SK-N-SH treated with all-trans-retinoic acid at 6 μM for 48 hours (cell line): ENCODE data around the gene ADARB2.

Experiments
- ARNTL ChIP-seq: fragments of 450-650 bp; formaldehyde crosslinking; IDR thresholded peaks from 2 replicates; pipeline ENCODE4 v1.5.0; 2020; ENCODE audit warnings: low read depth, mild to moderate bottlenecking, moderate library complexity, borderline replicate concordance
- GLIS3 ChIP-seq: fragments of 250-450 bp; sonication (Bioruptor Pico); IDR thresholded peaks from 2 replicates; pipeline ENCODE4 v1.5.0; 2020; ENCODE audit warnings: mild to moderate bottlenecking, moderate library complexity
- OSR1 ChIP-seq: fragments of 250-450 bp; sonication (Bioruptor Pico); IDR thresholded peaks from 2 replicates; pipeline ENCODE4 v1.8.0; 2022; ENCODE audit warnings: moderate library complexity, mild to moderate bottlenecking, inconsistent platforms
- PPARA ChIP-seq: fragments of 250-450 bp; sonication (Bioruptor Pico); IDR thresholded peaks from 2 replicates; pipeline ENCODE4 v1.5.0; 2020; ENCODE audit warnings: mild to moderate bottlenecking, borderline replicate concordance
- RARB ChIP-seq: fragments of 250-450 bp; sonication (Bioruptor Pico); IDR thresholded peaks from 2 replicates; pipeline ENCODE4 v1.8.0; 2021; ENCODE audit warnings: mild to moderate bottlenecking, moderate library complexity
- TOX ChIP-seq: fragments of 250-450 bp; sonication (Bioruptor Pico); IDR thresholded peaks from 2 replicates; pipeline ENCODE4 v1.8.0; 2021; ENCODE audit warnings: mild to moderate bottlenecking, moderate library complexity, borderline replicate concordance
- ZFP3 ChIP-seq: fragments of 250-450 bp; sonication (Bioruptor Pico); IDR thresholded peaks from 2 replicates; pipeline ENCODE4 v1.5.0; 2020; ENCODE audit warnings: mild to moderate bottlenecking, moderate library complexity
- ZFP30 ChIP-seq: fragments of 450-650 bp; formaldehyde crosslinking; IDR thresholded peaks from 2 replicates; pipeline ENCODE4 v1.5.0; 2022; ENCODE audit warnings: mild to moderate bottlenecking, moderate library complexity
- ZNF70 ChIP-seq: fragments of 450-650 bp; formaldehyde crosslinking; IDR thresholded peaks from 2 replicates; pipeline ENCODE4 v1.5.0; 2020; ENCODE audit warnings: mild to moderate bottlenecking, moderate library complexity
- ZNF8 ChIP-seq: fragments of 450-650 bp; formaldehyde crosslinking; IDR thresholded peaks from 2 replicates; pipeline ENCODE4 v1.5.0; 2020; ENCODE audit warnings: mild to moderate bottlenecking, moderate library complexity
- TF ChIP-seq, protein P1 (sequence below): fragments of 250-450 bp; sonication (Bioruptor Pico); IDR thresholded peaks from 2 replicates; pipeline ENCODE4 v1.5.1; 2020; ENCODE audit warnings: low read depth, mild to moderate bottlenecking, moderate library complexity
- TF ChIP-seq, protein P2 (sequence below): fragments of 250-450 bp; sonication (Bioruptor Pico); IDR thresholded peaks from 2 replicates; pipeline ENCODE4 v1.8.0; 2020; ENCODE audit warnings: mild to moderate bottlenecking, moderate library complexity, borderline replicate concordance
- TF ChIP-seq, protein P3 (sequence below): fragments of 250-450 bp; sonication (Bioruptor Pico); IDR thresholded peaks from 2 replicates; pipeline ENCODE4 v1.5.0; 2020; ENCODE audit warnings: mild to moderate bottlenecking, moderate library complexity

GRCh38 chr10:1171182-1171581 lies 566.1 kb downstream of the ADARB2 start:
- TF ChIP-seq TOX (CRISPR knock-in tag) (no peak), OSR1 (no peak), GLIS3 (CRISPR knock-in tag) (no peak), RARB (CRISPR knock-in tag) (no peak), PPARA (CRISPR knock-in tag) (no peak), ZFP30 (CRISPR knock-in tag) (no peak), ZFP3 (CRISPR knock-in tag) (no peak), ZNF70 (CRISPR knock-in tag) (no peak), ARNTL (CRISPR knock-in tag) (no peak), ZNF8 (CRISPR knock-in tag) (no peak)
- TF ChIP-seq, protein P1, sequence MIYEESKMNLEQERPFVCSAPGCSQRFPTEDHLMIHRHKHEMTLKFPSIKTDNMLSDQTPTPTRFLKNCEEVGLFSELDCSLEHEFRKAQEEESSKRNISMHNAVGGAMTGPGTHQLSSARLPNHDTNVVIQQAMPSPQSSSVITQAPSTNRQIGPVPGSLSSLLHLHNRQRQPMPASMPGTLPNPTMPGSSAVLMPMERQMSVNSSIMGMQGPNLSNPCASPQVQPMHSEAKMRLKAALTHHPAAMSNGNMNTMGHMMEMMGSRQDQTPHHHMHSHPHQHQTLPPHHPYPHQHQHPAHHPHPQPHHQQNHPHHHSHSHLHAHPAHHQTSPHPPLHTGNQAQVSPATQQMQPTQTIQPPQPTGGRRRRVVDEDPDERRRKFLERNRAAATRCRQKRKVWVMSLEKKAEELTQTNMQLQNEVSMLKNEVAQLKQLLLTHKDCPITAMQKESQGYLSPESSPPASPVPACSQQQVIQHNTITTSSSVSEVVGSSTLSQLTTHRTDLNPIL (CRISPR knock-in tag) = no peak
- TF ChIP-seq, protein P2, sequence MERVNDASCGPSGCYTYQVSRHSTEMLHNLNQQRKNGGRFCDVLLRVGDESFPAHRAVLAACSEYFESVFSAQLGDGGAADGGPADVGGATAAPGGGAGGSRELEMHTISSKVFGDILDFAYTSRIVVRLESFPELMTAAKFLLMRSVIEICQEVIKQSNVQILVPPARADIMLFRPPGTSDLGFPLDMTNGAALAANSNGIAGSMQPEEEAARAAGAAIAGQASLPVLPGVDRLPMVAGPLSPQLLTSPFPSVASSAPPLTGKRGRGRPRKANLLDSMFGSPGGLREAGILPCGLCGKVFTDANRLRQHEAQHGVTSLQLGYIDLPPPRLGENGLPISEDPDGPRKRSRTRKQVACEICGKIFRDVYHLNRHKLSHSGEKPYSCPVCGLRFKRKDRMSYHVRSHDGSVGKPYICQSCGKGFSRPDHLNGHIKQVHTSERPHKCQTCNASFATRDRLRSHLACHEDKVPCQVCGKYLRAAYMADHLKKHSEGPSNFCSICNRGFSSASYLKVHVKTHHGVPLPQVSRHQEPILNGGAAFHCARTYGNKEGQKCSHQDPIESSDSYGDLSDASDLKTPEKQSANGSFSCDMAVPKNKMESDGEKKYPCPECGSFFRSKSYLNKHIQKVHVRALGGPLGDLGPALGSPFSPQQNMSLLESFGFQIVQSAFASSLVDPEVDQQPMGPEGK (CRISPR knock-in tag) = no peak
- TF ChIP-seq, protein P3, sequence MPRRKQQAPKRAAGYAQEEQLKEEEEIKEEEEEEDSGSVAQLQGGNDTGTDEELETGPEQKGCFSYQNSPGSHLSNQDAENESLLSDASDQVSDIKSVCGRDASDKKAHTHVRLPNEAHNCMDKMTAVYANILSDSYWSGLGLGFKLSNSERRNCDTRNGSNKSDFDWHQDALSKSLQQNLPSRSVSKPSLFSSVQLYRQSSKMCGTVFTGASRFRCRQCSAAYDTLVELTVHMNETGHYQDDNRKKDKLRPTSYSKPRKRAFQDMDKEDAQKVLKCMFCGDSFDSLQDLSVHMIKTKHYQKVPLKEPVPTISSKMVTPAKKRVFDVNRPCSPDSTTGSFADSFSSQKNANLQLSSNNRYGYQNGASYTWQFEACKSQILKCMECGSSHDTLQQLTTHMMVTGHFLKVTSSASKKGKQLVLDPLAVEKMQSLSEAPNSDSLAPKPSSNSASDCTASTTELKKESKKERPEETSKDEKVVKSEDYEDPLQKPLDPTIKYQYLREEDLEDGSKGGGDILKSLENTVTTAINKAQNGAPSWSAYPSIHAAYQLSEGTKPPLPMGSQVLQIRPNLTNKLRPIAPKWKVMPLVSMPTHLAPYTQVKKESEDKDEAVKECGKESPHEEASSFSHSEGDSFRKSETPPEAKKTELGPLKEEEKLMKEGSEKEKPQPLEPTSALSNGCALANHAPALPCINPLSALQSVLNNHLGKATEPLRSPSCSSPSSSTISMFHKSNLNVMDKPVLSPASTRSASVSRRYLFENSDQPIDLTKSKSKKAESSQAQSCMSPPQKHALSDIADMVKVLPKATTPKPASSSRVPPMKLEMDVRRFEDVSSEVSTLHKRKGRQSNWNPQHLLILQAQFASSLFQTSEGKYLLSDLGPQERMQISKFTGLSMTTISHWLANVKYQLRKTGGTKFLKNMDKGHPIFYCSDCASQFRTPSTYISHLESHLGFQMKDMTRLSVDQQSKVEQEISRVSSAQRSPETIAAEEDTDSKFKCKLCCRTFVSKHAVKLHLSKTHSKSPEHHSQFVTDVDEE = no peak
